ENCODE data around the gene FRMD4A. TPM values are rescaled to one million over a fixed set of nuclear protein-coding genes. Genes with fewer than 3 reads are reported as not detected.

The FRMD4A gene
- total RNA-seq, 2 donors from 2014 or later, result 1.5 to 2.1 TPM

- no peaks in the 10 kb centered on the region for H3K27me3 Mint-ChIP-seq
- no peak for ATAC-seq
- H3K9me3 Mint-ChIP-seq, result no peaks in the 10 kb centered on the region
- H3K36me3 Mint-ChIP-seq, result peaks cover 32% of the 10 kb centered on the region
- no peaks in the 10 kb centered on the region for H3K4me1 Mint-ChIP-seq (ENCODE audit: low read depth in 2 of 2)
- no peak overlapping the region for H3K27ac Mint-ChIP-seq
- no peak overlapping the region for H3K4me3 Mint-ChIP-seq
- DNase-seq (ENCODE audit: low spot score), result no peak
Observed at GRCh38 chr10:13615650-13616300, 714.9 kb downstream of the FRMD4A start.

GRCh38 chr10:13614530-13615332 lies 716.0 kb downstream of the FRMD4A start:
- Mint-ChIP-seq H3K36me3 (peaks cover 42% of the 10 kb centered on the region), H3K4me3 (no peak overlapping the region), H3K4me1 (ENCODE audit: low read depth in 2 of 2) (no peaks in the 10 kb centered on the region), H3K27me3 (no peaks in the 10 kb centered on the region), H3K27ac (no peak overlapping the region), H3K9me3 (no peaks in the 10 kb centered on the region)
- no peak for DNase-seq (ENCODE audit: low spot score)
- ATAC-seq, result no peak

GRCh38 chr10:13613519-13613918 lies 717.2 kb downstream of the FRMD4A start:
- no peak for DNase-seq (ENCODE audit: low spot score)
- Mint-ChIP-seq H3K36me3 (peaks cover 44% of the 10 kb centered on the region), H3K9me3 (no peaks in the 10 kb centered on the region), H3K27ac (no peak overlapping the region), H3K4me3 (no peak overlapping the region), H3K27me3 (no peaks in the 10 kb centered on the region), H3K4me1 (ENCODE audit: low read depth in 2 of 2) (peaks cover 0 to 1% of the 10 kb centered on the region in 2 donors)
- ATAC-seq, result no peak

GRCh38 chr10:13612654-13613373 lies 717.9 kb downstream of the FRMD4A start:
- Mint-ChIP-seq H3K36me3 (peaks cover 41% of the 10 kb centered on the region), H3K9me3 (no peaks in the 10 kb centered on the region), H3K4me1 (ENCODE audit: low read depth in 2 of 2) (peaks cover 0 to 2% of the 10 kb centered on the region in 2 donors)

GRCh38 chr10:13608246-13608853 lies 722.4 kb downstream of the FRMD4A start:
- no peak for DNase-seq (ENCODE audit: low spot score)
- H3K4me1 Mint-ChIP-seq (ENCODE audit: low read depth in 2 of 2), result peaks cover 0 to 2% of the 10 kb centered on the region in 2 donors
- H3K9me3 Mint-ChIP-seq, result no peaks in the 10 kb centered on the region
- no peak overlapping the region for H3K4me3 Mint-ChIP-seq
- peaks cover 30% of the 10 kb centered on the region for H3K36me3 Mint-ChIP-seq
- ATAC-seq, result no peak
- no peaks in the 10 kb centered on the region for H3K27me3 Mint-ChIP-seq
- no peak overlapping the region for H3K27ac Mint-ChIP-seq

More at GRCh38 chr10:13612654-13613373, 717.9 kb downstream of the FRMD4A start:
- no peak for DNase-seq (ENCODE audit: low spot score)
- no peak overlapping the region for H3K27ac Mint-ChIP-seq
- H3K4me3 Mint-ChIP-seq, result no peak overlapping the region
- no peaks in the 10 kb centered on the region for H3K27me3 Mint-ChIP-seq
- no peak for ATAC-seq

- no peak overlapping the region for H3K4me3 Mint-ChIP-seq
- peaks cover 17% of the 10 kb centered on the region for H3K36me3 Mint-ChIP-seq
- DNase-seq (ENCODE audit: low spot score), result no peak
- no peaks in the 10 kb centered on the region for H3K27me3 Mint-ChIP-seq
- H3K27ac Mint-ChIP-seq, result no peak overlapping the region
- peaks cover 0 to 5% of the 10 kb centered on the region in 2 donors for H3K4me1 Mint-ChIP-seq (ENCODE audit: low read depth in 2 of 2)
- ATAC-seq, result no peak
- no peaks in the 10 kb centered on the region for H3K9me3 Mint-ChIP-seq
Observed at GRCh38 chr10:13604357-13605040, 726.2 kb downstream of the FRMD4A start.

- ATAC-seq (no peak), DNase-seq (ENCODE audit: low spot score) (no peak)
- no peaks in the 10 kb centered on the region for H3K9me3 Mint-ChIP-seq
- no peak overlapping the region for H3K27ac Mint-ChIP-seq
- peaks cover 7 to 19% of the 10 kb centered on the region in 2 donors for H3K4me1 Mint-ChIP-seq (ENCODE audit: low read depth in 2 of 2)
- peaks cover 18% of the 10 kb centered on the region for H3K36me3 Mint-ChIP-seq
- H3K27me3 Mint-ChIP-seq, result no peaks in the 10 kb centered on the region
- no peak overlapping the region for H3K4me3 Mint-ChIP-seq
Observed at GRCh38 chr10:13597909-13598308, 732.8 kb downstream of the FRMD4A start.

- Mint-ChIP-seq H3K27ac (no peak overlapping the region), H3K4me3 (no peak overlapping the region), H3K4me1 (ENCODE audit: low read depth in 2 of 2) (peaks cover 13 to 25% of the 10 kb centered on the region in 2 donors), H3K9me3 (no peaks in the 10 kb centered on the region), H3K36me3 (peaks cover 15% of the 10 kb centered on the region), H3K27me3 (no peaks in the 10 kb centered on the region)
- ATAC-seq (no peak), DNase-seq (ENCODE audit: low spot score) (no peak)
Observed at GRCh38 chr10:13594641-13595040, 736.1 kb downstream of the FRMD4A start.
